ENCODE results near the gene GASK1A. TPM values are rescaled to one million over a fixed set of nuclear protein-coding genes. Genes with fewer than 3 reads are reported as not detected.

Gene GASK1A
- total RNA-seq, 1 experiment from 2014 or later = not detected

DNA sequence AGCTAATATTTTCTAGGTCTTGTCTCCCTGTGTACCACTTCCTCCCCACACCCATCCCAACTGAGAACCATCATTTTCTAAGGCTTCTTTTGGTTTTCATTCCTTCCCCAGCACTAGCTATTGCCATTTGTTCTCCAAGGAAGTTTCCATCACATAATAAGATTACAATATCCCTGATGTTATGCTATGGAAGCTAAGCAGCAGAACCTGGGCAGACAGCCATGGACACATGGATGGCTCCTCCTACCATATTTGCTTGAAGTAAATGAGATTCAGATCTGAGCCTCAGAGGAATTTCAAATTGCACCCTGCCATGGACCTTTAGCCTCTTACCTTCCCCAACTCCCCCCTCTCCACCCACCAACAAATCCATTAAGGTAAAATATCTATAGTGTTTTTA, 31.5 kb downstream of the GASK1A start:
- Histone ChIP-seq H4K20me1 (ENCODE audit: insufficient read depth) (no peaks in the 10 kb centered on the region), H3K36me3 (ENCODE audit: low read depth) (no peaks in the 10 kb centered on the region), H3K79me2 (ENCODE audit: low read depth) (no peaks in the 10 kb centered on the region), H3K4me2 (no peak overlapping the region), H3K9me2 (ENCODE audit: insufficient read depth) (no peaks in the 10 kb centered on the region), H3F3A (ENCODE audit: insufficient read depth, low read depth) (no peaks in the 10 kb centered on the region), H3K27me3 (ENCODE audit: insufficient read depth, low read depth) (no peaks in the 10 kb centered on the region), H3K27ac (no peak overlapping the region), H2AFZ (no peak overlapping the region), H3K9me3 (ENCODE audit: insufficient read depth, low read depth) (no peaks in the 10 kb centered on the region), H3K4me1 (replicated peaks; ENCODE audit: insufficient read depth) (no peaks in the 10 kb centered on the region), H3K4me3 (no peak overlapping the region)
- intact Hi-C loops (cut with micrococcal nuclease; ENCODE audit: unreplicated experiment) = no loop called here
- ChIA-PET CTCF (no interaction called here), POLR2A (ENCODE audit: unreplicated experiment) (no interaction called here)
- no peak for DNase-seq
- BruUV-seq (replicated peaks) = no TSS peak
- TF ChIP-seq, protein P1, sequence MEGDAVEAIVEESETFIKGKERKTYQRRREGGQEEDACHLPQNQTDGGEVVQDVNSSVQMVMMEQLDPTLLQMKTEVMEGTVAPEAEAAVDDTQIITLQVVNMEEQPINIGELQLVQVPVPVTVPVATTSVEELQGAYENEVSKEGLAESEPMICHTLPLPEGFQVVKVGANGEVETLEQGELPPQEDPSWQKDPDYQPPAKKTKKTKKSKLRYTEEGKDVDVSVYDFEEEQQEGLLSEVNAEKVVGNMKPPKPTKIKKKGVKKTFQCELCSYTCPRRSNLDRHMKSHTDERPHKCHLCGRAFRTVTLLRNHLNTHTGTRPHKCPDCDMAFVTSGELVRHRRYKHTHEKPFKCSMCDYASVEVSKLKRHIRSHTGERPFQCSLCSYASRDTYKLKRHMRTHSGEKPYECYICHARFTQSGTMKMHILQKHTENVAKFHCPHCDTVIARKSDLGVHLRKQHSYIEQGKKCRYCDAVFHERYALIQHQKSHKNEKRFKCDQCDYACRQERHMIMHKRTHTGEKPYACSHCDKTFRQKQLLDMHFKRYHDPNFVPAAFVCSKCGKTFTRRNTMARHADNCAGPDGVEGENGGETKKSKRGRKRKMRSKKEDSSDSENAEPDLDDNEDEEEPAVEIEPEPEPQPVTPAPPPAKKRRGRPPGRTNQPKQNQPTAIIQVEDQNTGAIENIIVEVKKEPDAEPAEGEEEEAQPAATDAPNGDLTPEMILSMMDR (conservative IDR thresholded peaks at IDR 0.05) = no peak
- no peak for TF ChIP-seq EZH2 (IDR thresholded peaks at IDR 0.05; ENCODE audit: low read depth)

DNA sequence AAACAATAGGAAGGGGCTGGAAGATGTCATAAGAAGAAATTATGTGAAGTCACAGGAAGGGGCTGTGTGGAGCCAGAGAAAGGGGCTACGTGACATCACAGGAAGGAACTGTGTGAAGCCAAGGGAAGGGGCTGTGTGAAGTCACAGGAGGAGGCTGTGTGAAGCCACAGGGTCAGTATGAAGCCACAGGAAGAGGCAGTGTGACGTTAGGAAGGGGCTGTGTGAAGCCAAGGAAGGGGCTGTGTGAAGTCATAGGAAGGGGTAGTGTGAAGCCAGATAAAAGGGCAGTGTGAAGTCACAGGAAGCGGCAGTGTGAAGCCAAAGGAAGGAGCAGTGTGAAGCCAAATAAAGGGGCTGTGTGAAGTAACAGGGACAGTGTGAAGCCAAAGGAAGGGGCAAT, 32.5 kb downstream of the GASK1A start:
- no peaks in the 10 kb centered on the region for H3K9me2 ChIP-seq (ENCODE audit: insufficient read depth)
- H3K36me3 ChIP-seq (ENCODE audit: low read depth) = no peaks in the 10 kb centered on the region
- H3K4me3 ChIP-seq = no peak overlapping the region
- H3K27me3 ChIP-seq (ENCODE audit: insufficient read depth, low read depth) = no peaks in the 10 kb centered on the region
- BruUV-seq (replicated peaks) = no TSS peak
- H2AFZ ChIP-seq = no peak overlapping the region
- CTCF ChIA-PET = no interaction called here
- no peaks in the 10 kb centered on the region for H3K79me2 ChIP-seq (ENCODE audit: low read depth)
- H3K4me2 ChIP-seq = no peak overlapping the region
- POLR2A ChIA-PET (ENCODE audit: unreplicated experiment) = no interaction called here
- H3F3A ChIP-seq (ENCODE audit: insufficient read depth, low read depth) = no peaks in the 10 kb centered on the region
- TF ChIP-seq, protein P1 (conservative IDR thresholded peaks at IDR 0.05) = no peak
- no peak for TF ChIP-seq EZH2 (IDR thresholded peaks at IDR 0.05; ENCODE audit: low read depth)
- no peaks in the 10 kb centered on the region for H3K9me3 ChIP-seq (ENCODE audit: insufficient read depth, low read depth)
- H3K27ac ChIP-seq = no peak overlapping the region
- no peaks in the 10 kb centered on the region for H3K4me1 ChIP-seq (replicated peaks; ENCODE audit: insufficient read depth)
- no peaks in the 10 kb centered on the region for H4K20me1 ChIP-seq (ENCODE audit: insufficient read depth)
- intact Hi-C loops (cut with micrococcal nuclease; ENCODE audit: unreplicated experiment) = no loop called here
- no peak for DNase-seq

DNA sequence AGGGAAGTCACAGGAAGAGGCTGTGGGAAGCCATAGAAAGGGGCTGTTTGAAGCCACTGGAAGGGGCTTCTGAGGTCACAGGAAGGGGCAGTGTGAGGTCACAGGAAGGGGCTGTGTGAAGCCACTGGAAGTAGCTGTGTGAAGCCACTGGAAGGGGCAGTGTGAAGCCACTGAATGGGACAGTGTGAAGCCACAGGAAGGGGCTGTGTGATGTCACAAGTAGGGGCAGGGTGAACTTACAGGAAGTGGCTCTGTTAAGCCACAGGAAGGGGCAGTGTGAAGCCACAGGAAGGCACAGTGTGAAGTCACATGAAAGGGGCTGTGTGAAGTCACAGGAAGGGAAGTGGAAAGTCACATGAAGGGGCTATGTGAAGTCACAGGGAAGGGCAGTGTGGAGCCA, 33.1 kb downstream of the GASK1A start:
- H3K27ac ChIP-seq = no peak overlapping the region
- DNase-seq = no peak
- no peak for TF ChIP-seq EZH2 (IDR thresholded peaks at IDR 0.05; ENCODE audit: low read depth)
- TF ChIP-seq, protein P1 (conservative IDR thresholded peaks at IDR 0.05) = no peak
- H3K79me2 ChIP-seq (ENCODE audit: low read depth) = no peaks in the 10 kb centered on the region
- ChIA-PET POLR2A (ENCODE audit: unreplicated experiment) (no interaction called here), CTCF (no interaction called here)
- H3K9me2 ChIP-seq (ENCODE audit: insufficient read depth) = no peaks in the 10 kb centered on the region
- no peaks in the 10 kb centered on the region for H3K27me3 ChIP-seq (ENCODE audit: insufficient read depth, low read depth)
- H2AFZ ChIP-seq = no peak overlapping the region
- H3K4me3 ChIP-seq = no peak overlapping the region
- no peaks in the 10 kb centered on the region for H4K20me1 ChIP-seq (ENCODE audit: insufficient read depth)
- H3K9me3 ChIP-seq (ENCODE audit: insufficient read depth, low read depth) = no peaks in the 10 kb centered on the region
- no peaks in the 10 kb centered on the region for H3K4me1 ChIP-seq (replicated peaks; ENCODE audit: insufficient read depth)
- no peak overlapping the region for H3K4me2 ChIP-seq
- intact Hi-C loops (cut with micrococcal nuclease; ENCODE audit: unreplicated experiment) = no loop called here
- BruUV-seq (replicated peaks) = no TSS peak
- H3F3A ChIP-seq (ENCODE audit: insufficient read depth, low read depth) = no peaks in the 10 kb centered on the region
- H3K36me3 ChIP-seq (ENCODE audit: low read depth) = no peaks in the 10 kb centered on the region

Measured in PC-9 (cell line).